Activated naive CD4-positive, alpha-beta T cell treated with anti-CD3 and anti-CD28 coated beads, Interleukin-2, amount 50 U/mL, for 24 hours (primary cell): Measurements from ENCODE around the gene ANKRD65.

Experiments
- H3K27ac Mint-ChIP-seq: one replicate; pipeline ENCODE4 v1.8.0; 2021; ENCODE audit warnings: mild to moderate bottlenecking, mixed read lengths
- H3K27me3 Mint-ChIP-seq: one replicate; pipeline ENCODE4 v1.8.0; 2021; ENCODE audit warnings: mixed read lengths
- H3K36me3 Mint-ChIP-seq: one replicate; pipeline ENCODE4 v1.8.0; 2021; ENCODE audit warnings: mixed read lengths
- H3K4me1 Mint-ChIP-seq: one replicate; pipeline ENCODE4 v1.8.0; 2021; ENCODE audit warnings: mixed read lengths
- H3K4me3 Mint-ChIP-seq: one replicate; pipeline ENCODE4 v1.8.0; 2021; ENCODE audit warnings: mild to moderate bottlenecking, mixed read lengths
- H3K9me3 Mint-ChIP-seq: one replicate; pipeline ENCODE4 v1.8.0; 2021; ENCODE audit warnings: mixed read lengths

ANKRD65 gene

GRCh38 chr1:1400576-1401456, 20.3 kb downstream of the ANKRD65 start:
- Mint-ChIP-seq H3K4me1 (peaks cover 40% of the 10 kb centered on the region), H3K9me3 (no peaks in the 10 kb centered on the region), H3K36me3 (peaks cover 16% of the 10 kb centered on the region), H3K4me3 (peak overlapping the region; percentile 92), H3K27ac (peak overlapping the region; percentile 90), H3K27me3 (no peaks in the 10 kb centered on the region)

- Mint-ChIP-seq H3K36me3 (peaks cover 18% of the 10 kb centered on the region), H3K4me1 (peaks cover 42% of the 10 kb centered on the region), H3K27me3 (no peaks in the 10 kb centered on the region), H3K27ac (peak overlapping the region; percentile 90), H3K4me3 (peak overlapping the region; percentile 92), H3K9me3 (no peaks in the 10 kb centered on the region)
These were observed 21.1 kb downstream of the ANKRD65 start for GRCh38 chr1:1399872-1400575.

GRCh38 chr1:1399187-1399871, 21.7 kb downstream of the ANKRD65 start, which contains the start of gene CCNL2:
Gene CCNL2, minus strand, starts transcription at chr1:1399335. Its CDS starts 29 bp downstream, at chr1:1399306.
- Mint-ChIP-seq H3K9me3 (no peaks in the 10 kb centered on the region), H3K36me3 (peaks cover 18% of the 10 kb centered on the region), H3K4me1 (peaks cover 45% of the 10 kb centered on the region), H3K27ac (peak within 1 kb of the TSS; percentile 85), H3K4me3 (peak within 1 kb of the TSS; percentile 97), H3K27me3 (no peaks in the 10 kb centered on the region)

GRCh38 chr1:1398677-1399186, 22.3 kb downstream of the ANKRD65 start:
- H3K27ac Mint-ChIP-seq, result peak overlapping the region; percentile 85
- H3K4me3 Mint-ChIP-seq, result peak overlapping the region; percentile 97
- peaks cover 43% of the 10 kb centered on the region for H3K4me1 Mint-ChIP-seq
- H3K27me3 Mint-ChIP-seq, result no peaks in the 10 kb centered on the region
- H3K36me3 Mint-ChIP-seq, result peaks cover 18% of the 10 kb centered on the region
- H3K9me3 Mint-ChIP-seq, result no peaks in the 10 kb centered on the region

GRCh38 chr1:1397839-1398523, 23.1 kb downstream of the ANKRD65 start:
- Mint-ChIP-seq H3K9me3 (no peaks in the 10 kb centered on the region), H3K4me3 (peak overlapping the region; percentile 97), H3K27ac (peak overlapping the region; percentile 85), H3K36me3 (peaks cover 18% of the 10 kb centered on the region), H3K4me1 (peaks cover 38% of the 10 kb centered on the region), H3K27me3 (no peaks in the 10 kb centered on the region)

GRCh38 chr1:1395166-1395565, 25.9 kb downstream of the ANKRD65 start:
- Mint-ChIP-seq H3K4me3 (peak overlapping the region; percentile 36), H3K4me1 (peaks cover 25% of the 10 kb centered on the region), H3K9me3 (no peaks in the 10 kb centered on the region), H3K27me3 (no peaks in the 10 kb centered on the region), H3K36me3 (peaks cover 18% of the 10 kb centered on the region), H3K27ac (peak overlapping the region; percentile 52)

GRCh38 chr1:1394116-1394515, 27.0 kb downstream of the ANKRD65 start:
- Mint-ChIP-seq H3K27ac (no peak overlapping the region), H3K4me3 (no peak overlapping the region), H3K4me1 (peaks cover 25% of the 10 kb centered on the region), H3K36me3 (peaks cover 16% of the 10 kb centered on the region), H3K27me3 (no peaks in the 10 kb centered on the region), H3K9me3 (no peaks in the 10 kb centered on the region)

- peaks cover 16% of the 10 kb centered on the region for H3K36me3 Mint-ChIP-seq
- no peaks in the 10 kb centered on the region for H3K9me3 Mint-ChIP-seq
- no peak overlapping the region for H3K4me3 Mint-ChIP-seq
- no peaks in the 10 kb centered on the region for H3K27me3 Mint-ChIP-seq
- H3K4me1 Mint-ChIP-seq, result peaks cover 25% of the 10 kb centered on the region
- peak overlapping the region; percentile 31 for H3K27ac Mint-ChIP-seq
These were observed 27.6 kb downstream of the ANKRD65 start for GRCh38 chr1:1393428-1393827.

- Mint-ChIP-seq H3K4me1 (peaks cover 22% of the 10 kb centered on the region), H3K27me3 (no peaks in the 10 kb centered on the region), H3K36me3 (peaks cover 14% of the 10 kb centered on the region), H3K4me3 (no peak overlapping the region), H3K27ac (no peak overlapping the region), H3K9me3 (no peaks in the 10 kb centered on the region)
These were observed 28.1 kb downstream of the ANKRD65 start for GRCh38 chr1:1393014-1393413.

GRCh38 chr1:1391225-1391624, 29.9 kb downstream of the ANKRD65 start:
- H3K4me1 Mint-ChIP-seq, result peaks cover 19% of the 10 kb centered on the region
- no peaks in the 10 kb centered on the region for H3K27me3 Mint-ChIP-seq
- H3K9me3 Mint-ChIP-seq, result no peaks in the 10 kb centered on the region
- peaks cover 16% of the 10 kb centered on the region for H3K36me3 Mint-ChIP-seq
- no peak overlapping the region for H3K4me3 Mint-ChIP-seq
- H3K27ac Mint-ChIP-seq, result peak overlapping the region; percentile 41

GRCh38 chr1:1390675-1391074, 30.4 kb downstream of the ANKRD65 start:
- no peaks in the 10 kb centered on the region for H3K9me3 Mint-ChIP-seq
- no peaks in the 10 kb centered on the region for H3K27me3 Mint-ChIP-seq
- peaks cover 15% of the 10 kb centered on the region for H3K36me3 Mint-ChIP-seq
- H3K27ac Mint-ChIP-seq, result no peak overlapping the region
- H3K4me3 Mint-ChIP-seq, result no peak overlapping the region
- peaks cover 17% of the 10 kb centered on the region for H3K4me1 Mint-ChIP-seq

- Mint-ChIP-seq H3K27ac (no peak overlapping the region), H3K9me3 (no peaks in the 10 kb centered on the region), H3K36me3 (peaks cover 9% of the 10 kb centered on the region), H3K27me3 (no peaks in the 10 kb centered on the region), H3K4me1 (peaks cover 7% of the 10 kb centered on the region), H3K4me3 (no peak overlapping the region)
These were observed 33.0 kb downstream of the ANKRD65 start for GRCh38 chr1:1388078-1388472.

- Mint-ChIP-seq H3K27ac (no peak overlapping the region), H3K27me3 (no peaks in the 10 kb centered on the region), H3K36me3 (peaks cover 9% of the 10 kb centered on the region), H3K9me3 (no peaks in the 10 kb centered on the region), H3K4me3 (no peak overlapping the region), H3K4me1 (peaks cover 4% of the 10 kb centered on the region)
These were observed 33.7 kb downstream of the ANKRD65 start for GRCh38 chr1:1387098-1388077.

- Mint-ChIP-seq H3K4me1 (no peaks in the 10 kb centered on the region), H3K36me3 (peaks cover 2% of the 10 kb centered on the region), H3K9me3 (no peaks in the 10 kb centered on the region), H3K27ac (no peak overlapping the region), H3K4me3 (no peak overlapping the region), H3K27me3 (no peaks in the 10 kb centered on the region)
These were observed 35.1 kb downstream of the ANKRD65 start for GRCh38 chr1:1385931-1386330.
